Measurements from ENCODE around the gene IMMP2L.
"Not testable (repeated sequence)": the region's sequence is repeated elsewhere in the genome, so short reads cannot be mapped to it uniquely, and the experiment has no call there.

Gene IMMP2L

GRCh38 chr7:110676785-110677184 is 885.5 kb downstream of the IMMP2L start:
- no peak overlapping the region for H3K4me3 ChIP-seq (ENCODE audit: low read depth, low read length)

GRCh38 chr7:110675383-110676103 is 886.7 kb downstream of the IMMP2L start:
- H3K4me3 ChIP-seq (ENCODE audit: low read depth, low read length), result no peak overlapping the region

- no peak overlapping the region for H3K4me3 ChIP-seq (ENCODE audit: low read depth, low read length)
These were observed 889.1 kb downstream of the IMMP2L start for GRCh38 chr7:110673148-110673547.

- no peak overlapping the region for H3K4me3 ChIP-seq (ENCODE audit: low read depth, low read length)
These were observed 892.9 kb downstream of the IMMP2L start for GRCh38 chr7:110669410-110669809.

GRCh38 chr7:110664803-110665202 is 897.5 kb downstream of the IMMP2L start:
- no peak overlapping the region for H3K4me3 ChIP-seq (ENCODE audit: low read depth, low read length)

GRCh38 chr7:110660637-110661036 is 901.7 kb downstream of the IMMP2L start:
- H3K4me3 ChIP-seq (ENCODE audit: low read depth, low read length), result not testable (repeated sequence)

GRCh38 chr7:110650328-110650727 is 912.0 kb downstream of the IMMP2L start:
- H3K4me3 ChIP-seq (ENCODE audit: low read depth, low read length), result no peak overlapping the region

- no peak overlapping the region for H3K4me3 ChIP-seq (ENCODE audit: low read depth, low read length)
These were observed 915.0 kb downstream of the IMMP2L start for GRCh38 chr7:110647266-110647665.

GRCh38 chr7:110646804-110647203 is 915.5 kb downstream of the IMMP2L start:
- H3K4me3 ChIP-seq (ENCODE audit: low read depth, low read length), result no peak overlapping the region

- H3K4me3 ChIP-seq (ENCODE audit: low read depth, low read length), result no peak overlapping the region
These were observed 916.7 kb downstream of the IMMP2L start for GRCh38 chr7:110645616-110646015.

- H3K4me3 ChIP-seq (ENCODE audit: low read depth, low read length), result no peak overlapping the region
These were observed 917.2 kb downstream of the IMMP2L start for GRCh38 chr7:110645060-110645459.

GRCh38 chr7:110637252-110637651 is 925.0 kb downstream of the IMMP2L start:
- no peak overlapping the region for H3K4me3 ChIP-seq (ENCODE audit: low read depth, low read length)

- no peak overlapping the region for H3K4me3 ChIP-seq (ENCODE audit: low read depth, low read length)
These were observed 929.0 kb downstream of the IMMP2L start for GRCh38 chr7:110633313-110633712.

GRCh38 chr7:110626414-110626813 is 935.9 kb downstream of the IMMP2L start:
- no peak overlapping the region for H3K4me3 ChIP-seq (ENCODE audit: low read depth, low read length)

GRCh38 chr7:110625294-110625693 is 937.0 kb downstream of the IMMP2L start:
- H3K4me3 ChIP-seq (ENCODE audit: low read depth, low read length), result no peak overlapping the region

- H3K4me3 ChIP-seq (ENCODE audit: low read depth, low read length), result no peak overlapping the region
These were observed 938.9 kb downstream of the IMMP2L start for GRCh38 chr7:110623436-110623835.

- no peak overlapping the region for H3K4me3 ChIP-seq (ENCODE audit: low read depth, low read length)
These were observed 941.0 kb downstream of the IMMP2L start for GRCh38 chr7:110621289-110621688.

GRCh38 chr7:110620110-110620735 is 942.1 kb downstream of the IMMP2L start:
- no peak overlapping the region for H3K4me3 ChIP-seq (ENCODE audit: low read depth, low read length)

Data from iPS-11a (cell line).